Epithelial cell of esophagus (primary cell): ENCODE results near the gene SEC61G.

Experiments
- DNase-seq: peaks from one replicate; pipeline ENCODE4 v3.0.0; 2010; ENCODE audit warnings: low read depth
- H3K4me3 ChIP-seq: 2 replicates; pipeline ENCODE4 v1.5.1; 2011; ENCODE audit warnings: mild to moderate bottlenecking, low read length, control low read depth
- TF ChIP-seq, protein P1 (sequence below): IDR thresholded peaks from 2 replicates; pipeline ENCODE4 v1.5.1; 2011; ENCODE audit warnings: low read depth, mild to moderate bottlenecking, low read length, control low read depth, inconsistent platforms; ENCODE audit not compliant: insufficient read depth; ENCODE audit errors: missing control alignments

The SEC61G gene

DNA sequence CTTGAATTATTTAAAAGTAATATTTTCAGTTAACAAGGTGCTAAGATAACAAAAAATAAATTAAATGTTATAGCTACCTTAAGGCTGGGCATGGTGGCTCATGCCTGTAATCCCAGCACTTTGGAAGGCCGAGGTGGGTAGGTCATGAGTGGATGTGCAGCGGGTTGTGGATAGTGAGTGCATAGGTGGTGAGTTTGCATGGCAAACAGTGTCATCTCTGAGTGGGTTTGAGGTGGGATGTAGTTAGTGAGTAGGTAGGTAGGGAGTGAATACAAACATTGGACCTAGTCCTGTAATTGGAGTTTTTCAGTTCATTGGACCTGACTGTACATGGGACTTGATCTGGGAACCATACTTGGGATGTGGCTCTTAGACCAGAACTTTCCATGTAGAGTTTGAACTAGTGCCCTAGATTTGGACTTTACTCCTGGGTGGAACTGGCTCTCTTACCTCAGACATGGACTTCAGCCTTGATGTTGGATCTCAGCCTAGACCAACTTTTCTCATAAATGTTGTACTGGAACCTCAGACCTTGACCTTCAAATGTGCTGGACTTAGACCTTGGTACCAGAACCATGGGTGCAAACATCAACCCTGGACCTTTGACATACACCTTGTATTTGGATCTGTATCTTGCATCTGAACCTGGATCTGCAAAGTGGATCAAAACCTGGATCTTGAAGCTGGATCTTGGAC, 47.0 kb downstream of the SEC61G start:
- TF ChIP-seq, protein P1, sequence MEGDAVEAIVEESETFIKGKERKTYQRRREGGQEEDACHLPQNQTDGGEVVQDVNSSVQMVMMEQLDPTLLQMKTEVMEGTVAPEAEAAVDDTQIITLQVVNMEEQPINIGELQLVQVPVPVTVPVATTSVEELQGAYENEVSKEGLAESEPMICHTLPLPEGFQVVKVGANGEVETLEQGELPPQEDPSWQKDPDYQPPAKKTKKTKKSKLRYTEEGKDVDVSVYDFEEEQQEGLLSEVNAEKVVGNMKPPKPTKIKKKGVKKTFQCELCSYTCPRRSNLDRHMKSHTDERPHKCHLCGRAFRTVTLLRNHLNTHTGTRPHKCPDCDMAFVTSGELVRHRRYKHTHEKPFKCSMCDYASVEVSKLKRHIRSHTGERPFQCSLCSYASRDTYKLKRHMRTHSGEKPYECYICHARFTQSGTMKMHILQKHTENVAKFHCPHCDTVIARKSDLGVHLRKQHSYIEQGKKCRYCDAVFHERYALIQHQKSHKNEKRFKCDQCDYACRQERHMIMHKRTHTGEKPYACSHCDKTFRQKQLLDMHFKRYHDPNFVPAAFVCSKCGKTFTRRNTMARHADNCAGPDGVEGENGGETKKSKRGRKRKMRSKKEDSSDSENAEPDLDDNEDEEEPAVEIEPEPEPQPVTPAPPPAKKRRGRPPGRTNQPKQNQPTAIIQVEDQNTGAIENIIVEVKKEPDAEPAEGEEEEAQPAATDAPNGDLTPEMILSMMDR = no peak
- no peak for DNase-seq

DNA sequence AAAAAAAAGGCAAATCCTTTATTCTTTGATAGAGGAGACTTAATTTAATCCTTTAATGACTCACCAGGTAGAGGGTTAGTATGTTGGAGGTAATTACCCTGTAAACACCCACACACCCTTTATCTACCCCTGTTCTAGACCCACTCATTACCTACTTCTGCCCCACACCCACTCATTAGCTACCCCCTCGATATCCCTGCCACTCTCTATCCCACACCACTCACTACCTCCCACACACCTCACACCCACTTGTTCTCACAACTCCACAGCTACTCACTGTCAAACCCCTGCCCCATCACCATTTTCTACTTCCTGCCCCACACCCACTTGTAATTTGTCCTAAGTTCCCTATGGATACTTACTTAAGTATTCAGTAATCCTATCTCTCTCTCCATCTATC, 49.7 kb downstream of the SEC61G start:
- DNase-seq = no peak
- TF ChIP-seq, protein P1 = no peak
- H3K4me3 ChIP-seq = no peak overlapping the region

More for the DNA sequence above, 47.0 kb downstream of the SEC61G start:
- H3K4me3 ChIP-seq = no peak overlapping the region

DNA sequence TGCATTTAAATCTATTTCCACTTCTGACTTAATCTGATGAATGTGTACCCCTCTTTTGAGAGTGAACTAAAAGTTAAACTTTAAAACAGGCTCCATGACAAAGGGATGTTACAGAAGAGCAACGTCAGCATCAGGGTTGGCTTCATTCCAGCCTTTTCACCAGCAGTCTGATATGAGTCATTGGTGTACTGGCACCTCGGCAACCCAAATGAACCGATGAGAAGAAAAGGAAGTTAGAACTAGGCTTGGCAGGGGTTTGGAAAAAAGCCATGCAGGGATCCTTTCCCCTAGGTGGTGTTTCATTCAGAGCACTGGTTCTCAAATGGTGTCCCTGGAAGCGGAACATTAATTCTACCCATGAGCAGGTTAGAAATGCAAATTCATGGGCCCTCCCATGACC, 53.6 kb downstream of the SEC61G start:
- DNase-seq = peak; percentile 92
- H3K4me3 ChIP-seq = no peak overlapping the region
- TF ChIP-seq, protein P1 = no peak

DNA sequence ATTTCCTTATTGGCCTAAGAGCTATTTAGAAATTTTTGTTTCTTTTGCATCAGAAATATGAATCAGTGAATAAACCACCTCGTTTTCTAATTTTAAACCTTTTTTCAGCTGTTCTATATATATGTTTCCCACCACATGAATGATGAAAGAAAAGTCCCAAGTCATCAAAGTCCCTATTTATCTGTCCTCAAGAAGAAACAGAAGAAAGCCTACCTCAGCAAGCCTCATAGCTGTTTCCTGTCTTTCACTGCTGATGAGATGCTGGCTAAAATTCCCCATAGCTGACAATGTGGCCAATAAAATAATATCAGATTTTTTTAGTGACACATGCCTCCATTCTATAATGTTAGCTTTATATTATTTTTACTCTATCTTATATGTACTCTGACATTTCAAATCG, 54.2 kb downstream of the SEC61G start:
- no peak for DNase-seq
- H3K4me3 ChIP-seq = no peak overlapping the region
- TF ChIP-seq, protein P1 = no peak
